ENCODE measurements around the gene PAGR1. TPM values are rescaled to one million over a fixed set of nuclear protein-coding genes. Genes with fewer than 3 reads are reported as not detected.

The PAGR1 gene
- total RNA-seq, 3 donors from 2014 or later: 26.6 to 40.5 (median 29.8) TPM

DNA sequence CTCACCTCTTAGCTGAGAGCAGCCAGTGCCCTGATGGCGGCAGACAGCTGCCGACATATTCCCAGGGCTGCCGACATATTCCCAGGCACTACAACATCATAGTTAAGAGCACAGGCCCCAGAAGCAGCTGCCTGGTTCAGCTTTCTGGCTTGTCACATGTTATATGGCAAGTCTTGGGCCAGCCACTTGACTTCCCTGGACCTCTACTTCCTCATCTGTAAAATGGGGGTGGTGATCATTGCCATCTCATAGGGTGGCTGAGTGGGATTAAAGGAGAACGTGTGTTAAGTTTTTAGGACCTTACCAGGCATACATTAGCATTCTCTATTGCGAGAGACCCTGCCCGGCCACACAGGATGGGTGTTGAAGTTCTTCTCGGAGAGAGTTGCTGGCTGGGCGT is 28.0 kb downstream of the PAGR1 start:
- TF ChIP-seq, protein P1, sequence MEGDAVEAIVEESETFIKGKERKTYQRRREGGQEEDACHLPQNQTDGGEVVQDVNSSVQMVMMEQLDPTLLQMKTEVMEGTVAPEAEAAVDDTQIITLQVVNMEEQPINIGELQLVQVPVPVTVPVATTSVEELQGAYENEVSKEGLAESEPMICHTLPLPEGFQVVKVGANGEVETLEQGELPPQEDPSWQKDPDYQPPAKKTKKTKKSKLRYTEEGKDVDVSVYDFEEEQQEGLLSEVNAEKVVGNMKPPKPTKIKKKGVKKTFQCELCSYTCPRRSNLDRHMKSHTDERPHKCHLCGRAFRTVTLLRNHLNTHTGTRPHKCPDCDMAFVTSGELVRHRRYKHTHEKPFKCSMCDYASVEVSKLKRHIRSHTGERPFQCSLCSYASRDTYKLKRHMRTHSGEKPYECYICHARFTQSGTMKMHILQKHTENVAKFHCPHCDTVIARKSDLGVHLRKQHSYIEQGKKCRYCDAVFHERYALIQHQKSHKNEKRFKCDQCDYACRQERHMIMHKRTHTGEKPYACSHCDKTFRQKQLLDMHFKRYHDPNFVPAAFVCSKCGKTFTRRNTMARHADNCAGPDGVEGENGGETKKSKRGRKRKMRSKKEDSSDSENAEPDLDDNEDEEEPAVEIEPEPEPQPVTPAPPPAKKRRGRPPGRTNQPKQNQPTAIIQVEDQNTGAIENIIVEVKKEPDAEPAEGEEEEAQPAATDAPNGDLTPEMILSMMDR (IDR thresholded peaks at IDR 0.05): no peak
- no peak for TF ChIP-seq POLR2A (IDR thresholded peaks at IDR 0.05)
- intact Hi-C loops (cut with DNase I; ENCODE audit: low total_unique reads): no loop called here
- Histone ChIP-seq H3K27ac (no peak overlapping the region), H3K9me3 (no peaks in the 10 kb centered on the region), H3K4me3 (no peak overlapping the region), H3K27me3 (no peaks in the 10 kb centered on the region), H3K4me1 (no peaks in the 10 kb centered on the region), H3K36me3 (peaks cover 5% of the 10 kb centered on the region)
- DNase-seq (ENCODE audit: low spot score in 2 of 2): no peak

DNA sequence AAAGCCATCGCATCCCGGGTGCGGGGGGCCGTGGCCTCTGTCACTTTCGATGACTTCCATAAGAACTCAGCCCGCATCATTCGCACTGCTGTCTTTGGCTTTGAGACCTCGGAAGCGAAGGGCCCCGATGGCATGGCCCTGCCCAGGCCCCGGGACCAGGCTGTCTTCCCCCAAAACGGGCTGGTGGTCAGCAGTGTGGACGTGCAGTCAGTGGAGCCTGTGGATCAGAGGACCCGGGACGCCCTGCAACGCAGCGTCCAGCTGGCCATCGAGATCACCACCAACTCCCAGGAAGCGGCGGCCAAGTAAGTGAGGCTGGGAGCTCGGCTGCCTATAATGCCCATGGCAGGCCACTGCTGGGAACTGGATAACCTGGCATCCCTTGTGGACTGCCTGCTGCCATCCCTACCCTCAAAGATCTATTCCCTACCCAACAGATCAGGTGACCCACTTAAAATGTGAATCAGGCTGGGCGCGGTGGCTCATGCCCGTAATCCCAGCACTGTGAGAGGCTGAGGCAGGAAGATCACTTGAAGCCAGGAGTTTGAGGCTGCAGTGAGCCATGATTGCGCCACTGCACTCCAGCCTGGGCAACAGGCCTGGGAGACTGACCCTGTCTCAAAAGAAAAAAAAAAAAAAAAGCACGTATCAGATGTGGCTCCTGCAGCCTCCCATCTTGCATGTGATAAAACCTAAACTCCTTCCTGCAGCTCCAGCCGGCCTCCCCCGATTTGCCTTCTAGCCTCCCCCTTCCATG is 28.8 kb downstream of the PAGR1 start:
- no peak for DNase-seq (ENCODE audit: low spot score in 2 of 2)
- Histone ChIP-seq H3K9me3 (no peaks in the 10 kb centered on the region), H3K27me3 (no peaks in the 10 kb centered on the region), H3K27ac (no peak overlapping the region), H3K4me3 (no peak overlapping the region), H3K4me1 (no peaks in the 10 kb centered on the region), H3K36me3 (peaks cover 5% of the 10 kb centered on the region)
- intact Hi-C loops (cut with DNase I; ENCODE audit: low total_unique reads): no loop called here
- TF ChIP-seq, protein P1 (IDR thresholded peaks at IDR 0.05): no peak
- TF ChIP-seq POLR2A (IDR thresholded peaks at IDR 0.05) (no peak), POLR2AphosphoS5 (IDR thresholded peaks at IDR 0.05) (no peak)

DNA sequence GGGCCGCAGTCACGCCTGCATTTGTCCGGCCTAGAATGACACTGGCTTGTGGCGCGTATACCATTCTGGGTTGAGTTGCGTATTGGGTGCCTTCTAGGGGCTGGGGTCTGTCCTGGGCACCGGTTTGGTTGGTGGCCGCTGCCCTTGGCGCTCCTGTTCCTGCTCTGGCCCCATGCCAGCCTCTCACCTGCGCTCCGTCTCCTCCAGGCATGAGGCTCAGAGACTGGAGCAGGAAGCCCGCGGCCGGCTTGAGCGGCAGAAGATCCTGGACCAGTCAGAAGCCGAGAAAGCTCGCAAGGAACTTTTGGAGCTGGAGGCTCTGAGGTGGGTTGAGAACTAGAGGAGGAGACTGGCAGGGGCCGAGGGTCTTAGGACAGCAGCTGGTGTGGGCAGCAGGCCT is 29.7 kb downstream of the PAGR1 start:
- H3K36me3 ChIP-seq: no peaks in the 10 kb centered on the region
- H3K4me3 ChIP-seq: no peak overlapping the region
- H3K4me1 ChIP-seq: no peaks in the 10 kb centered on the region
- TF ChIP-seq POLR2A (IDR thresholded peaks at IDR 0.05) (no peak), POLR2AphosphoS5 (IDR thresholded peaks at IDR 0.05) (no peak)
- TF ChIP-seq, protein P1 (IDR thresholded peaks at IDR 0.05): no peak
- DNase-seq (ENCODE audit: low spot score in 2 of 2): no peak
- intact Hi-C loops (cut with DNase I; ENCODE audit: low total_unique reads): no loop called here
- no peak overlapping the region for H3K27ac ChIP-seq
- H3K27me3 ChIP-seq: no peaks in the 10 kb centered on the region
- H3K9me3 ChIP-seq: no peaks in the 10 kb centered on the region

DNA sequence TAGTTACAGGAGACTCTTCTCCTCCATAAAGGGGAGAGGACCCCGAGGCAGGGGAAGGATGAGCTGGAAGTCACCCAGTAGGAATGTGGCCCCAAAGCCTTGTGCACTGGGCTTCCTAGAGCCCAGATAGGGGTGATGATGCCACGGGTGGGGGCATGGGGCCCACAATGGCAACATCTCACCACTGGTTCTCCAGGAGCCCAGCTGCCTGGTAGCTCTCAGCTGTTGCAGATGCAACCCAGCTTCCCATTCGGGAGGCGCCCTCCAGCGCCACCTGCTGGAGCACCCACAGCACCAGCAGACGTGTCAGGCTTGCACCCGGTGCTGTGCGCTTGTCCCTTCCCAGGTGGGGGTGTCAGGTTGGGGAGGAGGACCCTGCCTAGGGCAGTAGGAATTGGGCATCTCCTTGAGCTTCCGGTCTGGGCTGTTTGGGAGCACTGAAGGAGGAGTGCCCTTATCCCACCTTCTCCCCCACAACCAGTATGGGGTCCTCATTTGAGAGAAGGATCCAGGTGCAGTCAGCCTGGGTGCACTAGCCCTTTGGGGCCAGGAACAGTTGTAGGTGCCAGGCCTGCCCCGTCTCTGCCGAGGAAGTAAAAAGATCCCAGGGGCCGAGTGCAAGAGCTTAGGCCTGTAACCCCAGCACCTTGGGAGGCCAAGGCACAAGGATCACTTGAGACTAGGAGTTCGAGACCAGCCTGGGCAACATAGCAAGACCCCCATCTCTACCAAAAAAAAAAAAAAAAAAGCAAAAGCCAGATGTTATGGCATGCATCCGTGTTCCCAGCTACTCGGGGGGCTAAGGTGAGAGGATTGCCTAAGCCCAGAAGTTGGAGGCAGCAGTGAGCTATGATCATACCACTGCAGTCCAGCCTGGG is 32.7 kb downstream of the PAGR1 start:
- Histone ChIP-seq H3K4me1 (no peaks in the 10 kb centered on the region), H3K36me3 (no peaks in the 10 kb centered on the region), H3K9me3 (no peaks in the 10 kb centered on the region), H3K27me3 (no peaks in the 10 kb centered on the region), H3K4me3 (no peak overlapping the region), H3K27ac (no peak overlapping the region)
- TF ChIP-seq POLR2AphosphoS5 (IDR thresholded peaks at IDR 0.05) (peak in 1 of 3 donors; percentile 33), POLR2A (IDR thresholded peaks at IDR 0.05) (no peak)
- TF ChIP-seq, protein P1 (IDR thresholded peaks at IDR 0.05): peak in 2 of 3 donors; percentile 78
- intact Hi-C loops (cut with DNase I; ENCODE audit: low total_unique reads): no loop called here
- peak; percentile 34 to 67 for DNase-seq (ENCODE audit: low spot score in 2 of 2)

DNA sequence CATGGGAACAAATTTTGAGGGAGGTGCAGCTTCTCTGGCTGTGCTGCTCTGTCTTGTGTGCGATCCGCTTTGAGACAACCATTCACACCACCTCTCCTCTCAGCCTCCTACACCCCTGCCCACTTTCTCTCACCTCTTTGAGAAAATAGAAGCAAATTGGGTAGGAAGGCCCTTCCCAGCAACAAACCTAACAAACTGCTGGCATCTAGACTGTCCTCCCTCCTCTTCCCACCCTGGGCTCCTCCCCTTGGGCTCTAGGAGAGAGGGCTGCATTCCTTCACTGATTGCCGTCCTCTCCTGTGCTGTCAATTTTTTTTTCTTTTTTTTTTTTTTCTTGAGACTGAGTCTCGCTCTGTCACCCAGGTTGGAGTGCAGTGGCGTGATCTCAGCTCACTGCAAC is 33.6 kb downstream of the PAGR1 start:
- Histone ChIP-seq H3K4me1 (no peaks in the 10 kb centered on the region), H3K27ac (no peak overlapping the region), H3K4me3 (no peak overlapping the region), H3K9me3 (no peaks in the 10 kb centered on the region), H3K36me3 (no peaks in the 10 kb centered on the region), H3K27me3 (no peaks in the 10 kb centered on the region)
- intact Hi-C loops (cut with DNase I; ENCODE audit: low total_unique reads): no loop called here
- TF ChIP-seq POLR2A (IDR thresholded peaks at IDR 0.05) (no peak), POLR2AphosphoS5 (IDR thresholded peaks at IDR 0.05) (no peak)
- TF ChIP-seq, protein P1 (IDR thresholded peaks at IDR 0.05): no peak
- no peak for DNase-seq (ENCODE audit: low spot score in 2 of 2)

Measured in breast epithelium (tissue), 4 donors.